OCI-LY3 (cell line): ENCODE measurements around the gene FAM13C.

ENCODE experiments used
- CTCF ChIP-seq: fragments of 200-600, 300-600 bp; sonication (generic); IDR thresholded peaks from 2 replicates; pipeline ENCODE4 v1.5.1; 2014; ENCODE audit warnings: antibody characterized with exemption, low read length, low read depth
- EZH2phosphoT487 ChIP-seq: fragments of 200-600 bp; shearing (Covaris generic); IDR thresholded peaks from 2 replicates; pipeline ENCODE4 v1.6.1; 2018; ENCODE audit warnings: antibody characterized with exemption, mixed run types, low read depth

- no peak for TF ChIP-seq EZH2phosphoT487
- no peak for TF ChIP-seq CTCF
Measured at GRCh38 chr10:59300386-59300785, 62.0 kb downstream of the FAM13C start.
